Inferior parietal cortex (tissue), 1 donor: ENCODE data around the gene HPCA.

Experiments used
- DNase-seq: peaks from one replicate; pipeline ENCODE4 v3.0.0-alpha.2; 2016; ENCODE audit errors: extremely low spot score

HPCA gene

DNA sequence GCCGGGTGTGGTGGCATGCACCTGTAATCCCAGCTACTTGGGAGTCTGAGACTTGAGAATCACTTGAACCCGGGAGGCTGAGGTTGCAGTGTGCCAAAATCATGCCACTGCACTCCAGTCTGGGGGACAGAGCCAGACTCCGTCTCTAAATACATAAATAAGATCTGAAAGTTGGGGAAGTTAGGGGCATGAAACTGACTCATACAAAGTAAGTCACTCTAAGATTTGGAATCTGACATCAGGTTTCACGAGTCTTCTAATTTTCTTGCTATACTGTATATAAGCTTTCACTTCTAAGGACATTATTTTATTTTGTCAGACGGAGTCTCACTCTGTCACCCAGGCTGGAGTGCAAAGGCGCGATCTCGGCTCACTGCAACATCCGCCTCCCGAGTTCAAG is 48.2 kb downstream of the HPCA start:
- no peak for DNase-seq

DNA sequence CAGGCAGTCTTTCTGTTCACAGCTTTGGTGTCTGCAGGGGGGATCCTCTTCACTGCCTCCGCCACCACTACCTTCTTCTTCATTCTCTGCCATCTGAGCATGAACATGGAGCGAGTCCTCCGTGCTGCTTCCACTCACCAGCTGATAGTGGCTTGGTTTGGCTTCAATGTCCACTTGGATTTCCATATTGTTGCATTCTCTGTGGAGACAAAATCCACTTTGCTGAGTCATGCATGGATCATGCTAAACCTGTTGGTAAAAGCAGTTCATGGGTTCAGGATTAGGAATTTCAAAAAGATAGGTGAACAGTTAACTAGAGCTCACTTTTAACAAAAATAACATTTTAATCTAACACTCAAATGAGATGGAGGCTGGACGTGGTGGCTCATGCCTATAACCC is 50.8 kb downstream of the HPCA start:
- DNase-seq: no peak

DNA sequence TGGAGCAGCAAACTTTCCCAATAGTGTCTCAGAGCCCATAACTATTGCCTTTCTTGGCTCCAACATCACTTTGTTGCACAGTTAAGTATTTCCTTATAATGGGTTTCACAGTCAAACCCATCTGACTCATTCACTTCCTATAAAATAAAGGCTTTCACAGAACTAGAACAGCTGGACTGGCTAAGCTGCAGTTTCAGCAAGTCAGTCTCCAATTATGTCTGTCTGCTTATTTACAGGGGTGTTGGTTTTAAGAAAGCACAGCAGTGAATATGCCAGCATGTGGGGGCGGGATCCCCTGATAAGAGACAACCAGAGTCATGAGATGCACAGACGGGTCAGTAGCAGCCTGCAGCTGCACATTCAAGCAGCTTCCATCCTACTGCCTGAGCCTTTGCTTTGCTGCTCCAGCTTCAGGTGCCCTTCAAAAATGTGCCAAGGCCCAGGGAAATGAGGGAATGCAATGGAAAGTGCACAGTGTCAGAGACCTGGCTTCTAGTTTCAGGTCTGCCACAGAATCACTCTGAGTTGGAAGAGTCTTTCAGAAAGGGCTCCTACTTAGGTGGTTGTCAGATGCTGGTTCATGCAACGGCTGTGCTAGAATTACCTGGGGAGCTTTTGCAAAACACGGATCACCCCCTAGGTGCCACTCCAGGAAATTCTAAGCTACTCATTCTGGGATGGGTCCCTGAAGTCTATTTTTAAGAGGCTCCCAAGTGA is 53.5 kb downstream of the HPCA start:
- no peak for DNase-seq

DNA sequence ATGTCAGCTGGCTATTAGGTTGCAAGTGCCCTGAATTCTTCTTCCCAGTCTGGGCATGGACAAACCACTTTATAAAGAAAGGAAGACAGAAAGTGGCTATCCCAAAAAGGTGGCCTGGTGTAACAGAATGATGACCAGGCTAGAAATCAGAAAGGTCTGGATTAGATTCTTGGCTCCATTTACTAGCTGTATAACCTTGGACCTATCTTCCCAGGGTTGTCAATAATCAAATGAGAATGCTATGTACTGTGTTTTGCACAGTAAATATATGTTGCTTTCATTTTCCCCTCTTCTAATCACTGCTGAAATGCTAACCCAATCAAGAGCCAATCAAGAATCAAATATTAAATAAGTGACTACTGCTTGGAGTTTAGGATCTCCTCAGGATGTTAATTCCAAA is 57.9 kb downstream of the HPCA start:
- DNase-seq: no peak
